ENCODE measurements around the gene IL23A.
"Not testable (repeated sequence)": the region's sequence is repeated elsewhere in the genome, so short reads cannot be mapped to it uniquely, and the experiment has no call there.

IL23A gene

GRCh38 chr12:56317675-56318074 is 21.0 kb upstream of the IL23A start:
- Histone ChIP-seq H3K4me2 (no peak overlapping the region), H3K4me1 (peaks cover 17 to 32% (median 21%) of the 10 kb centered on the region in 10 experiments), H3K27ac (no peak overlapping the region), H4K20me1 (no peaks in the 10 kb centered on the region), H3K9ac (no peak overlapping the region), H3K4me3 (no peak overlapping the region), H3K36me3 (peaks cover 29 to 69% (median 55%) of the 10 kb centered on the region in 11 experiments), H3K9me3 (replicated peaks in 1 of 11) (no peaks in the 10 kb centered on the region), H3K27me3 (no peaks in the 10 kb centered on the region)
- no peak for TF ChIP-seq Cebpa-rat (IDR thresholded peaks at IDR 0.05)

- H3K27me3 ChIP-seq, result no peaks in the 10 kb centered on the region
- H3K27ac ChIP-seq, result no peak overlapping the region
- no peak overlapping the region for H3K4me3 ChIP-seq
- H3K4me2 ChIP-seq, result no peak overlapping the region
- peaks cover 8 to 20% (median 9%) of the 10 kb centered on the region in 10 experiments; a peak in 17 of 20 replicates for H3K4me1 ChIP-seq
- H4K20me1 ChIP-seq, result no peaks in the 10 kb centered on the region
- peaks cover 49 to 80% (median 67%) of the 10 kb centered on the region in 11 experiments for H3K36me3 ChIP-seq
- no peak overlapping the region for H3K9ac ChIP-seq
- no peaks in the 10 kb centered on the region for H3K9me3 ChIP-seq (replicated peaks in 1 of 11)
- peak in 1 of 11 experiments; percentile 5; a peak in 2 of 22 replicates for TF ChIP-seq Cebpa-rat (IDR thresholded peaks at IDR 0.05)
Observed at GRCh38 chr12:56321027-56321426, 17.7 kb upstream of the IL23A start.

GRCh38 chr12:56321610-56322009 is 17.1 kb upstream of the IL23A start:
- not testable (repeated sequence) for H3K27me3 ChIP-seq; H4K20me1 ChIP-seq; H3K9ac ChIP-seq; H3K4me3 ChIP-seq; H3K9me3 ChIP-seq (replicated peaks in 1 of 11); H3K27ac ChIP-seq; H3K4me2 ChIP-seq
- Histone ChIP-seq H3K36me3 (peaks cover 55 to 86% (median 73%) of the 10 kb centered on the region in 11 experiments), H3K4me1 (peaks cover 7 to 20% (median 11%) of the 10 kb centered on the region in 10 experiments)
- peak in 9 of 11 experiments; percentile 34 to 88 (median 73); a peak in 14 of 22 replicates for TF ChIP-seq Cebpa-rat (IDR thresholded peaks at IDR 0.05)

- Histone ChIP-seq H3K27me3 (no peaks in the 10 kb centered on the region), H3K9me3 (replicated peaks in 1 of 11) (no peaks in the 10 kb centered on the region), H3K9ac (no peak overlapping the region), H3K4me3 (no peak overlapping the region), H3K36me3 (peaks cover 63 to 85% (median 78%) of the 10 kb centered on the region in 11 experiments), H3K4me2 (no peak overlapping the region), H4K20me1 (no peaks in the 10 kb centered on the region), H3K4me1 (peaks cover 7 to 20% (median 15%) of the 10 kb centered on the region in 10 experiments; a peak in 19 of 20 replicates), H3K27ac (no peak overlapping the region)
- TF ChIP-seq Cebpa-rat (IDR thresholded peaks at IDR 0.05), result no peak
Observed at GRCh38 chr12:56324206-56324605, 14.5 kb upstream of the IL23A start.

- H3K4me1 ChIP-seq, result peaks cover 7 to 20% (median 15%) of the 10 kb centered on the region in 10 experiments; a peak in 19 of 20 replicates
- no peaks in the 10 kb centered on the region for H3K27me3 ChIP-seq
- H3K4me3 ChIP-seq, result no peak overlapping the region
- no peak for TF ChIP-seq Cebpa-rat (IDR thresholded peaks at IDR 0.05)
- peaks cover 51 to 72% (median 67%) of the 10 kb centered on the region in 11 experiments for H3K36me3 ChIP-seq
- H3K9ac ChIP-seq, result 0 out of 22 replicates have a peak overlapping the region, but pooled peaks of 1 of the 11 experiments have one; percentile 3
- H3K27ac ChIP-seq, result no peak overlapping the region
- H4K20me1 ChIP-seq, result no peaks in the 10 kb centered on the region
- no peaks in the 10 kb centered on the region for H3K9me3 ChIP-seq (replicated peaks in 1 of 11)
- H3K4me2 ChIP-seq, result peak overlapping the region in 4 of 11 experiments; percentile 23 to 45 (median 32); a peak in 5 of 22 replicates
Observed at GRCh38 chr12:56326126-56326525, 12.6 kb upstream of the IL23A start.

- TF ChIP-seq Cebpa-rat (IDR thresholded peaks at IDR 0.05), result no peak
- Histone ChIP-seq H3K4me1 (peaks cover 7 to 20% (median 15%) of the 10 kb centered on the region in 10 experiments; a peak in 19 of 20 replicates), H3K27ac (peak overlapping the region in 7 of 11 experiments; percentile 20 to 56 (median 28); a peak in 9 of 22 replicates), H3K27me3 (no peaks in the 10 kb centered on the region), H3K4me3 (no peak overlapping the region), H3K4me2 (peak overlapping the region in 9 of 11 experiments; percentile 18 to 51 (median 37); a peak in 19 of 22 replicates), H3K9ac (peak overlapping the region in 2 of 11 experiments; percentile 3 to 24; a peak in 2 of 22 replicates), H3K36me3 (peaks cover 51 to 71% (median 66%) of the 10 kb centered on the region in 11 experiments), H4K20me1 (no peaks in the 10 kb centered on the region), H3K9me3 (replicated peaks in 1 of 11) (no peaks in the 10 kb centered on the region)
Observed at GRCh38 chr12:56326533-56326932, 12.2 kb upstream of the IL23A start.

- TF ChIP-seq Cebpa-rat (IDR thresholded peaks at IDR 0.05), result no peak
- Histone ChIP-seq H3K9ac (no peak overlapping the region), H3K4me3 (no peak overlapping the region), H3K4me1 (peaks cover 31 to 43% (median 37%) of the 10 kb centered on the region in 10 experiments), H3K27me3 (no peaks in the 10 kb centered on the region), H3K9me3 (replicated peaks in 1 of 11) (no peaks in the 10 kb centered on the region), H4K20me1 (no peaks in the 10 kb centered on the region), H3K27ac (no peak overlapping the region), H3K4me2 (no peak overlapping the region), H3K36me3 (peaks cover 18 to 29% (median 25%) of the 10 kb centered on the region in 11 experiments; a peak in 21 of 22 replicates)
Observed at GRCh38 chr12:56330936-56331490, 7.7 kb upstream of the IL23A start.

GRCh38 chr12:56332512-56333196 is 6.0 kb upstream of the IL23A start:
- no peaks in the 10 kb centered on the region for H4K20me1 ChIP-seq
- TF ChIP-seq Cebpa-rat (IDR thresholded peaks at IDR 0.05), result no peak
- peak overlapping the region; percentile 79 to 96 (median 90) for H3K27ac ChIP-seq
- no peaks in the 10 kb centered on the region for H3K9me3 ChIP-seq (replicated peaks in 1 of 11)
- no peaks in the 10 kb centered on the region for H3K27me3 ChIP-seq
- H3K9ac ChIP-seq, result peak overlapping the region; percentile 80 to 91 (median 84); a peak in 21 of 22 replicates
- H3K4me3 ChIP-seq, result peak overlapping the region; percentile 61 to 79 (median 67)
- H3K4me1 ChIP-seq, result peaks cover 22 to 49% (median 38%) of the 10 kb centered on the region in 10 experiments
- peak overlapping the region; percentile 82 to 96 (median 91) for H3K4me2 ChIP-seq
- H3K36me3 ChIP-seq, result peaks cover 2 to 13% (median 8%) of the 10 kb centered on the region in 11 experiments; a peak in 15 of 22 replicates

- Histone ChIP-seq H3K27ac (peak overlapping the region; percentile 79 to 96 (median 90)), H3K4me2 (peak overlapping the region; percentile 82 to 96 (median 91)), H3K36me3 (peaks cover 0 to 7% (median 3%) of the 10 kb centered on the region in 11 experiments; a peak in 12 of 22 replicates), H3K9ac (peak overlapping the region; percentile 80 to 91 (median 84)), H4K20me1 (no peaks in the 10 kb centered on the region), H3K9me3 (replicated peaks in 1 of 11) (no peaks in the 10 kb centered on the region), H3K27me3 (no peaks in the 10 kb centered on the region), H3K4me1 (peaks cover 25 to 55% (median 43%) of the 10 kb centered on the region in 10 experiments), H3K4me3 (peak overlapping the region; percentile 61 to 79 (median 67))
- TF ChIP-seq Cebpa-rat (IDR thresholded peaks at IDR 0.05), result no peak
Observed at GRCh38 chr12:56333197-56333678, 5.4 kb upstream of the IL23A start.

Data from BLaER1 treated with 17β-estradiol and CSF1 and Interleukin-3, amounts not matched to agents 10 nM and 100 nM (cell line).